GM19372 (cell line): Measurements from ENCODE around the gene CDKAL1.
"Not testable (repeated sequence)": the region's sequence is repeated elsewhere in the genome, so short reads cannot be mapped to it uniquely, and the experiment has no call there.

Source experiments
- ATAC-seq: cut with Tn5 transposase; IDR thresholded peaks from one replicate; pipeline ENCODE4 v1.9.1; 2021; ENCODE audit warnings: mild to moderate bottlenecking, low read depth, moderate library complexity; ENCODE audit not compliant: unreplicated experiment

CDKAL1 gene

GRCh38 chr6:21180155-21180554, 645.9 kb downstream of the CDKAL1 start:
- peak; percentile 73 for ATAC-seq

DNA sequence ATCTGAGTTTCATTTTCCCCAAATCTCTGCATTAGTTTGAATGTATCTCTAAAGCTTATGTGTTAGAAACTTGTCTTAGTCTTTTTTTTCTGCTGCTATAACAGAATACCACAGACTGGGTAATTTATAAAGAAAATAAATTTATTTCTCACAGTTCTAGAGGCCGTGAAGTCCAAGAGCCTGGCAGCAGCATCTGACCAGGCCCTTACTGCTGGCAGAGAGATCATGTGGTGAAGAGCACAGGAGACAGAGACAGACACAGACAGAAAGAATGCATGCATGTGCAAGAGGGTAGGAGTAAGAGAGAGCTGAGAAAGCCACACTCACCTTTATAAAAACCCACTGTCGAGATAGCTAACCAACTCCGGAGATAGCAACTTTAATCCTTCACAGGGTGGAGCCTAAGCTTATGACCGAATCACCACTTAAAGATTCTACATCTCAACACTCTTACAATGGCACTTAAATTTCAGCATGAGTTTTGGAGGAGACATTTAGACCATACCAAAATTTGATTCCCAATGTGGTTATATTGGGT, 646.6 kb downstream of the CDKAL1 start:
- no peak for ATAC-seq

DNA sequence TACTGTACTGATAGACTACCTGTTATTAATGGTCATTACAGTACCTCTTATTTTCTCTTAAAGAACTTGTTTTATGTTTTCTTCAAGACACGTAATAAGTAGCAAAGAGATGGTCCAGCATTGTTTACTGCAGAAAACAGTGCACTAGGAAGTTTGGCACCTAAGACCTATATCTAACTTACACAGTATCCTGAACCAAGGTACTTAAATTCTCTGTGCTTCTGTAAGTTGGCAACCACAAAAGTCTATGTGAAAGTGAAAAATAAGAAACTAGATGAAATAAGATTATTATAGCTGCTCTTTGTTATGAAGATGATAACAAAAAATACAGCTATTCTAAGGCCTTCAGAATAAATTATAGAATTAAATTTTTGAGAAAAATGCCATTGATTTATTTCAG, 647.6 kb downstream of the CDKAL1 start:
- ATAC-seq, result peak; percentile 44

DNA sequence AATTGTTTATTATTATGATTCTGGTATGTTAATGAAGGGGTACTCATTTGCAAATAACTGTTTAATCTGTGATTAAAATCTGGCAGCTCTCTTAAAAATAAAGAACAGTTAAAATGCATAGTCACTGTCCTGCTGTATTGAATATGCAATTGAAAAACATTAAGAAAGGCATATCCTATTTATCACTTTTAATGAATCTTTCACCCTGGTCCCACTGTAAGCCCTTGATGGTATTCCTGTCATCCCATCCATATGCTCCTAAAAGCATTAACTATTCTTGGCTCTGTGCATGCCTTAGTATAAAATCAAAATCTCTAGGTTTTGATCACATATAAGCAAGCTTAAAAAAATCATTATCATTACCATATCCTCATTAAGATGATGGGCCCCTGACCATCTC, 648.3 kb downstream of the CDKAL1 start:
- no peak for ATAC-seq

GRCh38 chr6:21185861-21186478, 651.7 kb downstream of the CDKAL1 start:
- no peak for ATAC-seq

- no peak for ATAC-seq
Measured at GRCh38 chr6:21186479-21187055, 652.3 kb downstream of the CDKAL1 start.

DNA sequence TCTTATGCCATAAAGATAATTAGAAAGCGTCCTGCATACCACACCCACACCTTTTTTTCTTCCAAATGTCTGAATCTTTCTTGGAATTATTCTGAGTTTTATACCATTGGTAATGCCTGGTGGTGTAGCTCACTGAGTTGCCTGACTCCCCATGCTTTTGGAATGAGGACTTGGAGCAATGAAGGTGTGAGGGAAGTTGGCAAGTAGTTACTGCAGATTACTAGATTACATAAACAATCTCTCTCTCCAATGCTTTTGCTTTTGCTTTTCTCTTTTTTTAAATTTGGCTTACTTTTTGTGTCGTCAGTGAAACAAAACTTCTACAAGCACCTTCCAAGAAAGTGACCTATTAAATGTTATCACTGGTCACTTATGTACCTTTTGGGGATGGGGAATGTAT, 653.2 kb downstream of the CDKAL1 start:
- ATAC-seq, result no peak

DNA sequence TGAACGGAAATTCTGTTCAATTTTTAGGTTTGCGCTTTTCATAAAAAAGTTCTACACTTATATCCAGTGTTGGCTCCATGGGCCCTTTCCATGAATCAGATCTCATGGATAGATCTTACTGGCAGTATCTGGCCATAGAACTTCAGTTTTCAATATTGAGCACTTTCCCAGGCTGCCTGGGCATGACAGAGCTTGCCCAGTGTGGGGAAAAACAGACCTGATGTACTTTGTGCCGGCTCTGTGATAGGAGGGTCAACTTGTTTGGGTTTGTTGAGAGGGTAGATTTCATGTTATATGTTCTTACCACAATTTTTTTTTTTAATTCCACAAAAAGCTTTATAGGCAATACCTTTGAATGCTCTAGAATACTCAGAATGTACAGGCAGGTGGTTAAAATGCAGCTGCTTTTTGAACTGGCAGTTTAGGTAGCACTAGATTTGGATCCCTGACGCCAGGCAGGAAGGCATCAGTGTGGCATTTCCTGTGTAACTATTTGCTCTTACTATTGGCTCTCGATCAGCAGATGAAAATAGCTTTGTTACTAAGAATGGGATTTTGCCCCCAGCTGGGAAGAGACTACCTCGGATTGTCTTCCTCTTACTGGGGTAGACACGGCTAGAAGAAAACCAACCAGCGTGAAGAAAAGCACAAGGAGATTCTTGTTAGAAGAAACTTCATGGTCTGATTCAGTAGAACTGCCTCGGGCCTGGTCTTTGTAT, 654.4 kb downstream of the CDKAL1 start:
- no peak for ATAC-seq

GRCh38 chr6:21189759-21190158, 655.5 kb downstream of the CDKAL1 start:
- no peak for ATAC-seq

DNA sequence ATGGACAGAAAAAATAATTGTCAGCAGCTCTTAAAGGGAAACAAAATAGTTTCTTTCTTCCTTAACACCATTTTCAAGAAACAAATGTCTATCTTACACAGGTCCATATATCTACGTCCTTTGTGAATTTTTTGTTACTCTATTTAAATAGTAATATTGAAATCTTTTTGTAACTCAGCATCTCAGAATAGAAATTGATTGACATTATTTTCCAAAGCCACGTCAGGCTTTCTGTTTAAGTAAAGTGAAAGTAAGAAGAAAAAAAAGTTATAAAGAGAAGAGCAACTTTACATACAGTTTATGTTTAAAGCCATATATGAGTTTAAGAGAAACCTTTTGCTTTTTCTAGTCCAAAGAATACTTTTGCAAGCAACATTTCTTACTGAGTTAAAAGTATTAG, 656.4 kb downstream of the CDKAL1 start:
- no peak for ATAC-seq

DNA sequence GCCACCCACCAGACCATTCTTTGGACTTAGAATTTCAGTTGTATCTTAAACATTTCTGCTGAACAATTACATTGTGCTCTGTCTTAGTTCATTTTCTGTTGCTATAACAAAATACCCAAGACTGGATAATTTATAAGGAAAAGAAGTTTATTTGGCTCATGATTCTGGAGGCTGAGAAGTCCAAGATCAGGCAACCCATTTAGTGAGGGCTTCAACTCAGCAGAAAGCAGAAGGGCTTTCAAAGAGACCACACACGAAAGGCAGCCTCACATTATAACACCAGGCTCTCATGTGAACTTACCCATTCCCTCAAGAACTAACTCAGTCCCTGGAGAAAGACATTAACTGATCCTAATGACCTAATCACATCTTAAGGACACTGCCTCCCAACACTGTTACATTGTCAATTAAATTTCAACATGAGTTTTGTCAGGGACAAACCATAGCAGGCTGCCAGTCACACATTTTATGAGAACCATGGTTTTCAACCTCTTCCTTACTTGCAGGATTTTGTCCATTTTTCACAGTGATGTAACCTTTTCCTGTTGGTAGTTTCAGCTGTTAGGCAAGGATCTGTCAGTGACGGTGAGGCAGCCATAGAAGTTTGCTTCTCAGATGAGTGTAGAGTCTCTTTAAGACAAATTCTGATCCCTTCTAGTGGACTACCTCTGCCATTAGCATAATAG, 659.7 kb downstream of the CDKAL1 start:
- ATAC-seq, result no peak

DNA sequence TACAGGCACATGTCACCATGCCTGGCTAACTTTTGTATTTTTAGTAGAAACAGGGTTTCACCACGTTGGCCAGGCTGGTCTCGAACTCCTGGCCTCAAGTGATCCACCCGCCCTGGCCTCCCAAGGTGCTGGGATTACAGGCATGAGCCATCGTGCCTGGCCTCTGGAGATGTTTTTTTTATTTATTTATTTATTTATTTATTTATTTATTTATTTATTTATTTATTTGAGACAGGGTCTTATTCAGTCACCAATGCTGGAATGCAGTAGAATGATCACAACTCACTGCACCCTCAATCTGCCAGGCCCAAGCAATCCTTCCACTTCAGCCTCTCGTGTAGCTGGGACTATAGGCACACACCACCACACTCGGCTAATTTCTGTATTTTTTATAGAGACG, 661.0 kb downstream of the CDKAL1 start:
- ATAC-seq, result not testable (repeated sequence)

- no peak for ATAC-seq
Measured at GRCh38 chr6:21198032-21198640, 663.9 kb downstream of the CDKAL1 start.

GRCh38 chr6:21199262-21199661, 665.0 kb downstream of the CDKAL1 start:
- ATAC-seq, result no peak

DNA sequence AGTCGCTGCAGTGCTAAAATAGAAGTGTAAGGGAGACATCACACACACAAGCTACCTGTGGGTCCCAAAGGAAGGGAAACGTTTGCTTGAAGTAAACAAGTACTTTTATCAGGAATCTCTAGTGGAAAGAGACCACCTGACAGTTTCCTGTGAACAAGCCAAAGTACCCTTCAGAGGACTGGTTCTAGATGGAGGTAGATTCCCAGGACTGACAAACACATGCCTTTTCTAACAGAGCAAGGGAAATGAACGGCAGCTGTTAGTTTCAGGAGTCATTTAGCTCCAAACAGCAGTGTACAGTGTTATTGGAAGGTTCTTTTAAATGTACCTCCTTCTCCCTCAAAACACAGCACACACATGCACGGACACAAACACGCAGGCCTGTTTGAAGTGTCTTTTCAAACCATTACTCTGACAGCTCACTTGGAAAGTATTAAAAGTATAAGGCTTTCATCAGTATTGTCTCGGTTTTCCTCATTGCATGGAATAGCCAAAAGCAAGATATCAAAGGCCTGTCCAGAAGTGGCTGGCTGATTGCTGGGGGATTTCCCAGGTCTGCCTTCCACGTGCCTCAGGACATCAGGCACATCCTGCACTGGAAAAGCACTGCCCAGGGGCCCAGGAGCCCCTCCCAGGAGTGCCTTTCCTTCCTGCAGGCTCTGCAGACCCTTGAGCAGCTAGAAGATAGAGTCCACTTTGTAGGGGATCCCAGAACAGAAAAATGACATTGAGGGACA, 666.0 kb downstream of the CDKAL1 start:
- ATAC-seq, result no peak

GRCh38 chr6:21201187-21201586, 666.9 kb downstream of the CDKAL1 start:
- no peak for ATAC-seq

- ATAC-seq, result no peak
Measured at GRCh38 chr6:21201637-21202350, 667.5 kb downstream of the CDKAL1 start.

GRCh38 chr6:21202521-21202920, 668.3 kb downstream of the CDKAL1 start:
- no peak for ATAC-seq

- no peak for ATAC-seq
Measured at GRCh38 chr6:21204951-21205350, 670.7 kb downstream of the CDKAL1 start.
